Dedifferentiated amniotic fluid mesenchymal stem cell (primary cell): ENCODE results near the gene KLHL17.
"Not testable (repeated sequence)": the region's sequence is repeated elsewhere in the genome, so short reads cannot be mapped to it uniquely, and the experiment has no call there.

ENCODE experiments used
- DNase-seq: peaks from one replicate; pipeline ENCODE4 v3.0.0-alpha.2; 2016; ENCODE audit errors: extremely low spot score

Gene KLHL17

GRCh38 chr1:980602-981395 is 20.4 kb downstream of the KLHL17 start:
- DNase-seq = no peak

GRCh38 chr1:981491-981954 is 21.1 kb downstream of the KLHL17 start:
- DNase-seq = no peak

GRCh38 chr1:981955-982558 is 21.7 kb downstream of the KLHL17 start, which contains the start of gene PERM1:
TSS of gene PERM1 (minus strand) at chr1:982093. CDS start at chr1:981029, 1,064 bp downstream.
- DNase-seq = no peak

DNA sequence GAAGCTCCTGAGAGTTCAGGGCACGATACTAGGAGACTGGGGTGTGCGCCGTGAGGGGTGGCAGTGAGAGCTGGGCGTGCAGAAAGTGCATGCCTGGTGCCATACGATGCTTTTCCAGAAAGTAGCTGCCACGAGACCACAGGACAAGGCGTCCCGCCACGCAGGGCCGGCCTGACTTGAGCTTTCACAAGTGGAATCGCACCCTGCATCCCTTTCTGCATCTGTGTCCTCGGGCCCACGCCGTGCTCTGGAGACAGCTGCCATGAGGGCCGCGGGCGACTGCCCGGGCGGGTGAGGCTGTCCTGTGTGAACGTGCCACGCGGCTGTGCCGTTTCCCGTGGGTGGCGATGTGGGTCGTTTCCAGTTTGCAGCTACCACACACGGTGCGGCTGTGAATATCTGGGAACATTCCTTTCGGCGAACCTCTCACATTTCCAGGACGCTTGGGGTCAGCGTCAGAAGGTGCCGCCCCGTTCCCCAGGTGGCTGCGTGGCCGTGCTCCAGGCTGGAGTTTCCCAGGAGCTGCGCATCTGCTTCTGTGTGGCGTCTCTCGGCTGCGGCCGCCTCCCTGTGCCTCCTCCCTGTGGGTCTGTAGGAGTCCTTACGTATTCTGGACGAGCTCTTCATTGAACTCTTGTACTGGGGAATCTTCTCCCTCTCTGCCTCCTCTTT is 22.5 kb downstream of the KLHL17 start:
- DNase-seq = no peak

- DNase-seq = no peak
These were observed 23.6 kb downstream of the KLHL17 start for GRCh38 chr1:983798-984475.

DNA sequence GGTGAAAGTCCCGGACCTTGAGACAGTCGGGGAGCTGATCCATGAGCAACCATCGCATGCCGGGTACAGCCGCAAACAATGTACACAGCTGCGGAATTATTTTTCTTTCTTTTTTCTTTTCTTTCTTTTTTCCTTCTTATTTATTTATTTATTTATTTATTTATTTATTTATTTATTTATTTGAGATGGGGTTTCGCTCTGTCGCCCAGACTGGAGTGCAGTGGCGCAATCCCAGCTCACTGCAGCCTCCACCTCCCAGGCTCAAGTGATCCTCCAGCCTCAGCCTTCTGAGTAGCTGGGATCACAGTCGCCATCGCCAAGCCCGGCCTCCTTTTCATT is 24.1 kb downstream of the KLHL17 start:
- no peak for DNase-seq

GRCh38 chr1:985126-985525 is 24.7 kb downstream of the KLHL17 start:
- no peak for DNase-seq

DNA sequence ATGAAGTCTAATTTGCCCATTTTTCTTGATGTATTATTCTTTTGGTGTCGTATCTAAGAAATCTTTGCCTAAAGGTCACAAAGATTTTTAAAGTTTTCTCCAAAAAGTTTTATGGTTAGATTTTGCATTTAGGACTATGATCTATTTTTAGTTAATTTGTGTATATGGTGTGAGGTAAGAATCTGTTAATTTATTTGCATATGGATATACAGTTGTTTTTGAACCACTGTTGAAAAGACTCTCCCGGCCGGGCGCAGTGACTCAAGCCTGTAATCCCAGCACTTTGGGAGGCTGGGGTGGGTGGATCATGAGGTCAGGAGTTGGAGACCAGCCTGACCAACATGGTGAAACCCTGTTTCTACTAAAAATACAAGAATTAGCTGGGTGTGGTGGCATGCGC is 27.7 kb downstream of the KLHL17 start:
- not testable (repeated sequence) for DNase-seq

- DNase-seq = not testable (repeated sequence)
These were observed 30.9 kb downstream of the KLHL17 start for GRCh38 chr1:991275-991674.

GRCh38 chr1:991895-992294 is 31.5 kb downstream of the KLHL17 start:
- no peak for DNase-seq

DNA sequence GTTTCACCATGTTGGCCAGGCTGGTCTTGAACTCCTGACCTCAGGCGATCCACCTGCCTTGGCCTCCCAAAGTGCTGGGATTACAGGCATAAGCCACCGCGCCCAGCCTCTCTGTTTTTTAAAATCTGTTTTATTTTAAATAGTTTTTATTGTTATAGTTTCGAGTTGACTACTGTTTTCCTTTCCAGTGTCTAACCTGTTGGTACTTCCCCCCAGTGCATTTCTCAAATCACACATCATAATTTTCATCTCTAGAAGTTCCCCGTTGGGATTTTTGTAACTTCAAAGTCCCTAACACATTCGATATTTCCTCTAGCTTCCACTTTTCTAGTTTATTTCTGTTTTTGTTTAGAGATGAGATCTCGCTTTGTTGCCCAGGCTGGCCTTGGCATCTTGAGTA is 32.0 kb downstream of the KLHL17 start:
- DNase-seq = no peak

GRCh38 chr1:993379-993995 is 33.1 kb downstream of the KLHL17 start:
- no peak for DNase-seq

DNA sequence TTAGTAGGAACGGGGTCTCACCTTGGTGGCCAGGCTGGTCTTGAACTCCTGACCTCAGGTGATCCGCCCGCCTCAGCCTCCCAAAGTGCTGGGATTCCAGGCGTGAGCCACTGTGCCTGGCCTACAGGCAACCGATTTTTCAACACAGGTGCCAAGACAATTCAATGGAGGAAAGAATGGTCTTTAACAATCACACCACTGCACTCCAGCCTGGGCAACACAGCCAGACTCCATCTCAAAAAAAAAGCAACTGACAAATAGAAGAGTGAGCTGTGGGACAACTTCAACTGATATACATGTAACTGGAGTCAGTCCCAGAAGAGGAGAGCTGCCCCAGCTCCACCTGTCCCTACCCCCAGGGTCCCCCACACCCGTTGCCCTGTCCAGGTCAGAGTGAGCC is 34.2 kb downstream of the KLHL17 start:
- not testable (repeated sequence) for DNase-seq

DNA sequence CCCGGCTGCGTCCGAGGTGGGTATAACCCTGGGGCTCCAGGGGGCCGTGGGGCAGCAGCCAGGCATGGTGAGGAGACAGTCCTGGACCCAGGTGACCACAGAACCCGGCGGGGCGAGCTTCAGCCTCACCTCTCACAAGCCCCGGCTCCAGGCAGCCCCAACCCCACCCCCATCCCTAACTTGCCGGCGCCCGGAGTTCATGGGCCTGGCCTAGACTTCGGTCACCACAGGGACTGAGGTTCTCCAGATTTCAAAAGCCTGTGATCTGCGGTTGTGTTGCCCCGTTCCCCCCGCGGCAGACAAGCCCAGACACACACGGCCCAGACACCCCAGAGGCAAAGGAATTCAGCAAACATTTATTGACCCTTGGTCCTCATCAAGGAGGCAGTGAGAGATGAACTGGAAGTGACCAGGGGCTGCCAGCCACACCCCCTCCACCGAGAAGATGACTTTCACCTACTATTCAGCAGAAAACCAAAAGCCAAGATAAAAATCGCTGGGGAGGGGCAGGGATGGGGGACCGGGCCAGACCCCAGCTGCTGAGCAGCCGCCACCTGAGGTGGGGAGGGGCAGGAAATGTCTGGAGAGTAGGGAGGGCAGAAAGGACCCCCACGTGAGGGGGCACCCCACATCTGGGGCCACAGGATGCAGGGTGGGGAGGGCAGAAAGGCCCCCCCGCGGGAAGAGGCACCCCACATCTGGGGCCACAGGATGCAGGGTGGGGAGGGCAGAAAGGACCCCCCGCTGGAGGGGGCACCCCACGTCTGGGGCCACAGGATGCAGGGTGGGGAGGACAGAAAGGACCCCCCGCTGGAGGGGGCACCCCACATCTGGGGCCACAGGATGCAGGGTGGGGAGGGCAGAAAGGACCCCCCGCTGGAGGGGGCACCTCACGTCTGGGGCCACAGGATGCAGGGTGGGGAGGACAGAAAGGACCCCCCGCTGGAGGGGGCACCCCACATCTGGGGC is 35.6 kb downstream of the KLHL17 start:
- DNase-seq = no peak

GRCh38 chr1:996851-997712 is 36.7 kb downstream of the KLHL17 start:
- DNase-seq = no peak

DNA sequence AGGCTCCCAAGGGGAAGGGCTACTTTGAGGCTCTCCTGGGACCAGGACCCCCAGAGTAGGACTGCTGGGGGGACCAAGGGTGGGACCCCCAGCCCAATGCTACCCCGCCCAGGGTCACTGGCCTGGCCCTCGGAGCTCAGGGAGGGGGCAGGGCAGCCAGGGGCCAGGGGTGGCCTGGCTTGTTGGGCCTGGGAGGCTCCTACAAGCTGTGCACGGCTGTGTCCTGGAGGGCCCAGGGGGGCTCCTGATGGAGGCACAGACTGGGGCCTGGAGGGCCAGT is 37.3 kb downstream of the KLHL17 start:
- no peak for DNase-seq

DNA sequence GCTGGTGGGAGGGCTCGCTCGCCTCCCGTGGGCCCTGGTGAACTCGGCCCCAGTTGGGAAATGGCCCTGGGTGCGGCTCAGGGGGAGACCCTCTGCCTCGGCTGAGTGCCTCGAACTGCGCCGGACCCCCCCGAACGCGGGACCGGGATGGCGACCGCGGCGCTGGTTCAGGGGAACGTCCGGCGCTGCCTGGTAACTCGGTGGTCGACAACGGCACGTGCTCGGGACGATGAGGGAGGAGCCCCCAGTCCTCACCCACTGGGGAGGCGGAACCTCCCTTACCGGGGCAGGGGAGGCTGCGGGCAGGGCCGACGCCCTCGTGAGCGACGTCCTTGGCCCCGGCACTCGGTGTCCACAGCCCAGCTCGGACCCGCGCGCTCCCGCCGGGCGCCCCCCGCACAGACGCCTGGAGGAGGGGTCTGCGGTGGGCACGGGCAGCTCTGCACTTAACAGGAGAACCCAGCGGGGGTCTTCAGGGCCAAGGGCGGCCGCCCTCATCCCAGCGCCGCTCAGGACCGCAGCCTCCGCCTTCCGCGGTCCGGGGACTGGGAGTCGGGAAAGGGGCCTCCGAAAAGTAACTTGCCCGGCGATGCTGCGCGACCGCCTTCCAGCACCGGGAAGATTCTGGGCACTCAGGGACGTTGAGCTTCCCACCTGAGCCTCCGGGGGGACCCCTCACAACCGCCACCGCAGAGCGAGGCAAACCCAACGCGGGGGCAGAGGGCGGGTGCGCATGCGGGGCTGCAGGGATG is 37.8 kb downstream of the KLHL17 start:
- no peak for DNase-seq

- DNase-seq = no peak
These were observed 38.3 kb downstream of the KLHL17 start for GRCh38 chr1:998745-998994.

GRCh38 chr1:998995-999724 is 38.8 kb downstream of the KLHL17 start:
- DNase-seq = no peak
